HG02938 (cell line): ENCODE measurements around the gene PLXNA4.

ENCODE experiments used
- ATAC-seq: cut with Tn5 transposase; IDR thresholded peaks from one replicate; pipeline ENCODE4 v1.9.1; 2021; ENCODE audit warnings: mild to moderate bottlenecking, moderate library complexity; ENCODE audit not compliant: unreplicated experiment

Gene PLXNA4

DNA sequence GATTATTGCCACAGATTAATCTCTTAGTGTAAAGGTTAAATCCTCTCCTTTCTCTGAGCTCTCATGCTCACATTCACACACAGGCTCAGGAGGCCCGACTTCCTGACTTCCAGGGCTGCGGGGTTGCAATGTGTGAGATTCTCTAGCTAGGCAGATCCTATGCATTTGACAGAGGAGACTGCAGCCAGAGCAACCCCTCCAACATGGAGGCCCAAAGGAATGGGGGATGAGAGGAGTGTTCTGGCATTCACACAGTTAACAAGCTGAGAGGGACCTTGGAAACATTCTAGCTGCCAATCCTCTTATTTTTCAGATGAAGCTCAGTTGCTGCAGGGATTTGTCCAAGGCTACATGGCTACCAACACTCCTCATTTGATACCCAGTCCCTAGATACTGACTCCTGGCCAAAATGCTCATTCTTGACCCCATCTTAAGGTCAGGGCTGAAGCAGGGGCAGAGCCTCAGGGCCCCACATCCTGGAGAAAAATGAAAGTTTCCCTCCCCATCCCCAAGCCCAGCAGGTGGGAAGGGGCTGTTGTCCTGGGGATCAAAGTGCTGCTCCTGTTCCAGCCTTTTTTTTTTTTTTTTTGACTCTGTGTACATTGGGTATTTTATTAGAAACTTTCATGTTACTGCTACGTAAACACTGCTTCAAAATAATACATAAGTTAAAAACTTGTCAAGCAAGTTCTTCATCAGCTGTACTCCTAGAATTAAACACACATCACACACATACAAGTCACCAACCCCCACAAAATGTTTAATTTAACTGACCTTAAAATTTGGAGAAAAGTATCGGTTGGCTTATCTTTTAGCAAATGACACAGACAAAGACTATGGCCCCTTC, 325.6 kb downstream of the PLXNA4 start:
- no peak for ATAC-seq

DNA sequence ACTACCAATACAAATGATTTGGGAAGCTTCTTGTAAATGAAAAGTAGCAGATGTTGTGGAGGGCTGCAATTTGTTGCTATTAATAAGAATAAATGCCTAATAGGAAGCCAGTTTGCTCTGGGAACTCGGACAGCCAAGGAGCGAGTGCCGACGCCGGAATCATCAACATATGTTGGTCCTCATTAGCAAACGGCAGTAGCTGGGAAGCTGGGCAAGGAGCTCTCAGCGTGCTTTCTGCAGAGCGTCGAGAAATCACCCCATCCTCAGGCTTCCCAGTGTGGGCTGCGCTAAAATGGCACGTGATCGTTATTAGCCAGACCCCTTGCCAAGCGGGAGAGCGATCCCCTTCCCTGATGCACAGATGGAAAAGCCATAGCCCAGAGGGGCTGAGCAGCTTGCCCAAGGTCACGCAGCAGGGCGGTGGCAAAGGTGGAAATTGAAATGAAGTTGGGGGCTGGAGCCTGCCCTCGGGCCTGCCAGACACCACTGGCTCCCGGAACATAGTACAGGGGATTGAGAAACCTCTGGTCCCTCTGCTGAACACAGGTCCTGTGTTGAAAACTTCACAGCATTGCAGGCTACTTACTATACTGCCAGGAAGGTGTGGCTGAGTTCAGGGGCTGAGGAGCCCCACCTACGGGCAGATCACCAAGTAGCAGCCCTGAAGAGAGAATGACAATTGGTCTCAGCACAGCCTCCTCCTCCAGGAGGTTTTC, 326.9 kb downstream of the PLXNA4 start:
- no peak for ATAC-seq

DNA sequence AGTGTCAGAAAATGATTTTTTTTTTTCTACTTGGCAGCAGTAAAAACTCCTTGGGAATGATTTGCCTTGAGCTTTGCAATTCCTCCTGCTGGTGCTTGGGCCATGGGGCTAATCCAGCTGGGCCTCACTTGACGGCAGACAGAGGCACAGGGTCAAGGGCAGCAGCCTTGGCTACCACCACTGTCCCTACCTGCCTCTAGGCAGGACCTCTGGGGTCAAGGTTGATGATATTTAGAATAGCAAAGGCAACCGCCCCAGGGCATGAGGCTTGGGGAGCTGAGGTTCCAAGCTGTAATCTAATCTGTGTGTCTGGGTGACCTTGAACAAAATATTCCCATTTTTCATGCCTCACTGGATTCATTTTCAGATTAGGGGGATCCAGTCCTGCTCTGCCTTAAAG, 327.4 kb downstream of the PLXNA4 start:
- ATAC-seq = no peak

DNA sequence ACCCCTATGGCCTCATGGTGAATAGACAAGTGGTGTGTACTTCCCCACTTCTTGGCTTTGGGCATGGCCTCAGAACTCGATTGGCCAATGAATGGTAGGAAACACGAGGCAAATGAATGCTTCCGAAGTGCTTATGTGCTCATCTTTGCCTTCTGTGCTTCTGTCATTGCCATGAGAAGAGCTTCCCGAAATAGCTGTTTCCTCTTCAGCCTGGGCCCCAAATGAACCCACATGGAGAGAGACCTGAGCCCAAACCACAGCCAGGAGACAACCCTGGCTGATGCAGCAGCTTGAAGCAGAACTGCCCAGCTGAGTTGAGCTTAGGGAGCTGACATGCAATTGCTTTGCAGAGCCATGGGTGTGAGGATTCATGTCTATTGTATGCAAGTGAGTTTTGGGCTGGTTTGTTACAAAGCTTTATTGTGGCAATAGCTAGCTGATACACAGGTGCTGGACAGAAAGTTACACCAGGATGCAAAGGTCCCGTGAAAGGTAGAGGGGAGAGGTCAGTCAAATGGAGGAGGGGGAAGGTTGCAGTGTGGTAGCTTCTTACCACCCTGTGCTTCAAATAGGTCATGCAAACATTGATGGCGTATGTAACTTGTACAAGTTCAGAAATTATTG, 328.2 kb downstream of the PLXNA4 start:
- ATAC-seq = no peak

- ATAC-seq = no peak
Observed at GRCh38 chr7:132246591-132246990, 329.7 kb downstream of the PLXNA4 start.

GRCh38 chr7:132245539-132245938, 330.7 kb downstream of the PLXNA4 start:
- no peak for ATAC-seq

DNA sequence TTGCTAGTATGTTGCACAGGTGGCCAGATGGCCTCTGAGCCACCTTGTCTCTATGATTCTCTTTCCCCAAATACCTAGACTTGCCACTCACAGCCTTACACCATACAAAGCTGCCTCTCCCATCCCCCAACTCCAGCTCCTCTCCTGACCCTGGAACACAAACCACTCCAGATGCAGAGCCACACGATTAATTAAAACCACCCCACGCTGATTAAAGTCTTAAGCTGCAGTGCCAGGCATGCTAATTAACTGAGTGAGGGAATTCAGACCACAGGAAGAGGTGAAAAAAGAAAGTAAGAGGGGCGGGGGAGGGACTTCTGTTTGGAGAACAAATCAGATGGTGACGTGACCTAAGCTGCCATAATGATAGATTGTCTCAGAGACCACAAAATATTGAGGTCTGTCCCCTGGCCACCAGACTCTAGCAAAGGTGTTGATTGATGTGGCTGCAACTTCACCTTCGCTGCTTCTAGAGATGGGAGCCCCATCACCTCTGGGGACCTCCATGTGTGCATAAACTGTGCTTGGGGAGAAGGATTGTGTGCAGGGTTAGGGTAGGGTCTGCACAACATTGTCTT, 331.3 kb downstream of the PLXNA4 start:
- ATAC-seq = no peak

DNA sequence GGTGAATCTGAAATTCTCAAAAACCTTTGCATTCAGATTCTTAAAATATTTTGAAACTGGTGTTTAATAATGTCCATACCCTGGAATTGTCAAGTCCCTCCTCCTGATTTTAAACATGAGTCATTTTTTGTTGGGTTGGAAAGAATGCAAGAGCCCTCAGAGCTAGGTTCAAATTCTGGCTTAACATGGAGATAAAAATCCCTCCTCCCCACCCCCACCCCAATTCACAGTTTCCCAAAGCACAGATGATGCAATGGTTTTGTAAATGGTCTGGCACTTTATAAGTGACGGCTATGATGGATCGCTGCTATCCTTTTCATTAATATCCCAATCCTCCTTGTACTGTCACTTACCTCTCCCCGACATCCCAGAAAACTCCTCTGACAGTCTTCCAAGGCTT, 332.8 kb downstream of the PLXNA4 start:
- no peak for ATAC-seq

- no peak for ATAC-seq
Observed at GRCh38 chr7:132243051-132243450, 333.2 kb downstream of the PLXNA4 start.

GRCh38 chr7:132242192-132242812, 334.0 kb downstream of the PLXNA4 start:
- no peak for ATAC-seq

DNA sequence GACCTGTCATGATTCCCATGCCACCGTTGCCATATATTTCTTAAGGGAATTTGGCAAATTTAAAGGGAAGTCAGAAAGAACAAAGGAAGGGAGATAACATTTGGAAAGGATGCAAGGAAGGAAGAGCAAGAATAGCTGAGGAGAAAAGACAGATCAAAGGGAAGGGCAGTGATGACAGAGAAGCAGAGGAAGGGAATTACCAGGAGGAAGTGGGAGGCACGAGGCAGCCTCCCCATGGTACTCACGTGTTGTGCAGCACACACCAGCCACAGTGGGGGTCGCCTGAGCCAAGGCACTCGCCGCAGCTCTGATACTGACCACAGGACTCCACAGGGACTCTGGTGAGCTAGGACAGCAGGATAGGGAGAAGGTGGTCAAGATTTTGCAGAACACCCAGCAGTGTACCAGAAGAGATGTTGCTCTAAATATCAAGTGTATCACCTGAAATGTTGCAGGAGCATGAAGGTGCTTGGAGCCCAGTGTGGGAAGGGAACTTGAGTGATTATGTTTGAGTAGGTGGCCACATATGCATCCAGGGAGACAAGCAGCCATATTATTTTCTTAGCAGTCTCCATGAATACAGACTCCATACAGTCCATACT, 335.3 kb downstream of the PLXNA4 start:
- ATAC-seq = no peak

- ATAC-seq = no peak
Observed at GRCh38 chr7:132240262-132240661, 336.0 kb downstream of the PLXNA4 start.

DNA sequence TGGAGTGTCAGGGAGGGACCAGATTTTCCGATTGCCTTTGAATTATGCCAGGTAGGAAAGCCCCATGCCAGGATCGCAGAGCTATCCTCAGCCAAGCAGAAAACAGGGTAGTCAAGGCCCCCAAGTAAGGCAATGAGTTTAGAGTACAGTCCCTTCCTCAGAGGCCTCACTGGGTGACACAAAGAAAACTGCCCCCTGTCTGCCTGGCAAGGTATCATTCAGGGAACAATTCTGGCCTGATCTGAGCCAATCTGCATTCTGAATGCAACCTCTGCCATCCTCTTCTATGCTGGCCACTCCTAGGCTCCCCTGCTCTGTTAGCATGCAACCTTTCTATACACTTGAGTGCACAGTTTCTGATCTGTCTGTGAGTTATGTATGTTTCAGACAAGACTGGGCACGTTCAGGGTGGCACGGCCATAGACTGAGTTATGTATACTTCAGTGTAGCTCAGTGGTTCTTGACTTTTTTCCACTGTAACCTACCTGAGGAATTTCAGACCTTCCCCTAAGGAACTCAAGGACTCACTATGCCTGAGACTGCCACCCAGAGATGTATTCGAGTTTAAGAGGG, 336.8 kb downstream of the PLXNA4 start:
- ATAC-seq = no peak

DNA sequence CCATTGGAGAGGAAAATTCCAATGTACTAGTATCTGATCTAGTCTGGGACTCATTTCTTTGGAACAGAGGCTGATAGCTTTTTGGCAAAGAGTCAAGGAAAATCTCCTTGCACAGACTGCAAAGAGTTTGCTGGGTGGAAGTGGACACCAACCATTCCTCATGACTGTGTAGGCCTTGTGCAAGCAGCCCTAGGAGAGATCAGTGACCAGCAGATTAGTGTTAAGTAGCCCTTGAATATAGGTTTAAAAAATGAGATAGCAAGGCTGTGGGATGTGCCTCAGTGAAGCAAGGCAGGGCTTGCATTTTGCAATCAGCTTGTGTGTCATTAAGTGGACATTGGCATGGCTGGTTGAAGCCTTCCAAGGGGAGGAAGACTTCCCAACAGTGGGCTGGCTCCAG, 341.6 kb downstream of the PLXNA4 start:
- no peak for ATAC-seq

DNA sequence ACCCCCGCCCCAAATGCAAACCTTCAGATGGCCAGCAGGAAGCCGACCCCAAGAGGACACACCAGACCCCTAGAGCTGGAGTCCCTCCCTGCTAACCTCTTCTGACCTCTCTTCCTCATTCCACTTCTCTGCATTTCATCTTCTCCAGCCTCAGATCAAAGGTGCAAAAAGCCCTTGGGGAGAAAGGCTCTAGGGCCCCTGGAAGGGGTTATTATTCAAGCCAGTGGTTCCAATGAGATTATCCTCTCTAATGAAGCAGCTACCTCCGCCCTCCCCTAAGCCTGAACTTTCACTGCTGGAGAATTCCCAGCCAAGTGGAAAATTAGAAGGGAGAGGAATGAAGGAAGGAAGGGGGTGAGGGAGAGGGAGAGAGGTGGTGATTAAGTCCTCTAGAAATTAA, 343.9 kb downstream of the PLXNA4 start:
- no peak for ATAC-seq

DNA sequence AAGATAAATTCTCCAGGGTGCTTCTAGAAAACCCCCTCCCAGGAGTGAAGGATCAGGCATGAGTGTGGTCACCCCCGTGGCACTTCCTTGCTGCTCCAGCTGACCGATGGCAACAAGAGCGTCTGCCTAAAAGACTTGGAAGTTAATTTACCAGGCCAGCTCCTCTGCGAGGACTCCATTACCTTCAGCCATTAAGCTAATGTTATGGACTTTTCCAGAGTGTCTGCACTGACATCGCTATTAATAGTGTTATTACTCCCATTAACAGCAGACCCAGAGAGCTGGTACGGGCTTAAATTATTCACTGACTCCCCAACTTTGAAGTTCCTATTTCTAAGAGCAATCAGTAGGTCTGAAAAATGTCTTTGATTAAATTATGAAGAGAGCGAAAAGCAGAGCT, 345.8 kb downstream of the PLXNA4 start:
- ATAC-seq = no peak

- ATAC-seq = no peak
Observed at GRCh38 chr7:132228240-132228639, 348.0 kb downstream of the PLXNA4 start.

- ATAC-seq = no peak
Observed at GRCh38 chr7:132226957-132227290, 349.3 kb downstream of the PLXNA4 start.

DNA sequence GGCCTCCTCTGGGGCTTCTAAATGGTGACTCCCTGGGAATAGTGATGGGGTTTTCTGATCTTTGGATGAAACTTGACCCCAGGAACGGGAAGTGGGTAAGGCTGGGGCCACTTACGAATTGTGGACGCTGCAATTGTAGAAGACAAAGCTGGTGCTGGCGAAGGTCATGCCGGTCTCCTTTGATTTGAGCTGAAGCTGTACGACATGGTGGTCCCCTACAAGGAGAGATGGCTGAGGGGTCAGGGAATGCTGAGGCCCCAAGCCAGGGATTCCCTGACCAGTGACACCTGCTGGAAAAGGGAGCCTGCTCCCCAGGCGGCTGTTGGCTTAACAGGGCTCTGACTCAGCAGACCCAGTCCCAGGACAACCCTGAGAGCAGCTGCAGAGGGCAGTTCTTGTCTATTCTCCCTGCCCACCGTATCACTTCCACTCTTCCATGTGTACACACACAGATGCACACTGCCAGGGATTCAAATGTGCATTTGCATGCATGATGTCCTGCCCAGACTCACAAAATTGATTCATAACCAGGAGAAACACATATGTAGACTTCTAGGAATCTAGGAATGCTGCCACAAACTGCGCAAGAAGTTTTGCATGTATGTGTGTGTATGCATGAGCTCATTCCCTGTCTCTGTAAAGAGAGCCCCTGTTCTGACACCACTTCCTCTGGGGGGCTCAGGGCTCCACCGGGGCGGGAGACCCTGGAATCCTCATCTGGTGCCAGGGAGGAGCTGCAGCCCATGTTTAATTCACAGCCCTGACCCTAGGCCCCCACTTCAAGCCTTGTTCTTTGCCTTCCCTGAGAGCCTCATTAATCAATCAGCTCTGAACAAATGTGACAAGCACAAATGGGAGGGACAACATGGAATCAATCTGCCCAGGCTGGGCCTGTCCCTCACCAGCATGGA, 350.0 kb downstream of the PLXNA4 start:
- no peak for ATAC-seq
